Muscle layer of duodenum (tissue), 2 donors: ENCODE results near the gene FUT3.
"Not testable (repeated sequence)": the region's sequence is repeated elsewhere in the genome, so short reads cannot be mapped to it uniquely, and the experiment has no call there.

Experiments used
- H3K27ac ChIP-seq: one replicate; pipeline ENCODE4 v1.7.0; 2013; ENCODE audit warnings: mild to moderate bottlenecking, low read length
- H3K27me3 ChIP-seq: one replicate; pipeline ENCODE4 v1.7.0; 2013; ENCODE audit warnings: low read depth, mild to moderate bottlenecking, control low read depth, low read length
- H3K36me3 ChIP-seq, 2 donors: one replicate each; pipeline ENCODE4 v1.7.0; 2013; ENCODE audit warnings: low read length in 2 of 2, control low read depth in 1 of 2, mild to moderate bottlenecking in 1 of 2; ENCODE audit not compliant: insufficient read depth in 2 of 2, control insufficient read depth in 1 of 2
- H3K4me1 ChIP-seq, 2 donors: one replicate each; pipeline ENCODE4 v1.7.0; 2013; ENCODE audit warnings: low read length in 2 of 2, mild to moderate bottlenecking in 2 of 2, control low read depth in 1 of 2, moderate library complexity in 1 of 2; ENCODE audit not compliant: insufficient read depth in 2 of 2, control insufficient read depth in 1 of 2
- H3K4me3 ChIP-seq, 2 donors: one replicate each; pipeline ENCODE4 v1.7.0; 2013; ENCODE audit warnings: low read length in 2 of 2, low read depth in 1 of 2, mild to moderate bottlenecking in 1 of 2
- H3K9me3 ChIP-seq, 2 donors: one replicate each; pipeline ENCODE4 v1.7.0; 2013; ENCODE audit warnings: low read length in 2 of 2, control low read depth in 1 of 2, mild to moderate bottlenecking in 1 of 2; ENCODE audit not compliant: control insufficient read depth in 1 of 2
- donor health status: healthy.

Gene FUT3

DNA sequence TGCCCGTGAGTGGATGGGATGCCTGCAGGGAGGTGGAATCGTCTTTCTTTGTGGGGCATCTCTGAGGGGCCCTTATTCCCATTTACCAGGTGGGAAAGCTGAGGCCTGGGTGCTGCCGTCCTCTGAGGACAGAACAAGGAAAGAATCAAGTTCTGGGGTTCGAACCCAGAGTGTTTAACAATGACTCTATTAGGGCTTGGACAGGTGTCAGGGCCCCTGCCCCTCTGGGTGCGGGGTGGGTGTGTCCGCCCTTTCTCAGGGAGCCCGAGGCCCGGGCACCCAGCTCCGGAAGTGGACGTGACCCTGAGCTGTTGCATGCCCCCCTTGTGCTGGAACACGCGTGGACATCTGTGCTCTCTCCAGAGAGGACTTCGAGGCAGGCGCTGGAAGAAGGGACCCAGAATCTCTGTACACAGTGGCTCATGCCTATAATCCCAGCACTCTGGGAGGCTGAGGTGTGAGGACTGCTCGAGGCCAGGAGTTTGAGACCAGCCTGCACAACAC, 41.6 kb upstream of the FUT3 start:
- peaks cover 0 to 19% of the 10 kb centered on the region in 2 donors for H3K4me1 ChIP-seq
- H3K27ac ChIP-seq = no peak overlapping the region
- H3K4me3 ChIP-seq = no peak overlapping the region
- H3K9me3 ChIP-seq = no peaks in the 10 kb centered on the region
- H3K27me3 ChIP-seq = peaks cover 6% of the 10 kb centered on the region
- H3K36me3 ChIP-seq = peaks cover 9 to 27% of the 10 kb centered on the region in 2 donors

DNA sequence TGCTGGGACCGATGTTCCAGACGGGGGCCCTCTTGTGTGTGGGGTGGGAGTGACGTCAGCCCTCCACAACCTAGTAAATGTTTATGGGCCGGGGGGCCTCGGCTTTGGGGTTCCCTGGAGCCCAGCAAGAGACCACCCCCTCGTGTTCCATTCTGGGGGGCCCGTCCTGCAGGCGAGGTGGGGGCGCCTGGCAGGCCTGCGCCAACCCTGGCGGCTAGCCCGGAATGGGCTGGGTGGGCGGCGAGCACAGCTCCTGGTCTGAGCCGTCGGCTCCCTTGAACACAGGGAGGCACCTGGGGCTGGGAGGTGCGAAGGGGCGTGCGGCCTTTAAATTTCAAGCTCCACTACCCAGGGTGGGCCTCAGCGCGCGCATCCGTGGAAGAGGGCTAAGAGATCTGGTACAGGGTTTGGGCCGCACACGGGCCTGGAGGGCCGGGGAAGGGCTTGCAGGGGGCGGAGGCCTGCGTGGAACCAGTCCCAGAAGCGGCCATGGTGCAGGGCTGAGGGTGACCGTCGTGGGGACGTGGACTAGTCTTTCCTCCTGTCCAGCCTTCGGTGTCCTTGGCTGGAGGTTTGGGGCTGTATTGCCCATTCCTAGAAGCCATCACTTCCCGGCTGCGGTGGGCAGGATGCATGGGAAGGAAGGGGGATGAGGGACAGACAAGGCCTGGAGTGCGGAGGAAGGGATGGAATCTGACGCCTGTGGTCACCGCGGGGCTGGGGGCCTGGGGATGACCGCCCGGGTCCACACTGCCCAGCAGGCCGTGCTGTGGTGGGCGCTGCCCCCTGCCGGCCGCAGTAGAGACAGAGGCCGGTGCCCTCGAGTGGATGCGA, 40.9 kb upstream of the FUT3 start:
- H3K4me1 ChIP-seq = peaks cover 0 to 19% of the 10 kb centered on the region in 2 donors
- no peak overlapping the region for H3K4me3 ChIP-seq
- H3K27me3 ChIP-seq = peaks cover 6% of the 10 kb centered on the region
- H3K36me3 ChIP-seq = peaks cover 9 to 27% of the 10 kb centered on the region in 2 donors
- no peak overlapping the region for H3K27ac ChIP-seq
- H3K9me3 ChIP-seq = no peaks in the 10 kb centered on the region

DNA sequence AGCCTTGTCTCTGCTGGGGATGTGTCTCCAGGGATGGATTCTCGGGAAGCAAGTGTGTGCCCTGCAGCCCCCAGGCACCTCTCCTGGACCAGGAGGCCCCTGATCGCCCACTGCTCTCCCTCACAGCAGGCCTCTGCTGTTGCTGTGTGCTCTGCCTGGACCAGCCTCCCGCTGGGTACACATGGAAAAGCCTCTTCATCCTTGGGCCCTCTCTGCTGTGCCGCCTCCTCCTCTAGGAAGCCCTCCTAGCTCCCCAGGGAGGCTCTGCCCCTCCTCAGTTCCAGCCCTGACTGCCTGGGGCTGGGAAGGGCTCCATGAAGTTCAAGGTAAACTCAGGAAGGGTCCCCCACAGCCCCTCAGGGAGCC, 40.3 kb upstream of the FUT3 start:
- Histone ChIP-seq H3K4me3 (no peak overlapping the region), H3K27me3 (peaks cover 6% of the 10 kb centered on the region), H3K9me3 (no peaks in the 10 kb centered on the region), H3K27ac (no peak overlapping the region), H3K36me3 (peaks cover 9 to 21% of the 10 kb centered on the region in 2 donors), H3K4me1 (peaks cover 0 to 19% of the 10 kb centered on the region in 2 donors)

DNA sequence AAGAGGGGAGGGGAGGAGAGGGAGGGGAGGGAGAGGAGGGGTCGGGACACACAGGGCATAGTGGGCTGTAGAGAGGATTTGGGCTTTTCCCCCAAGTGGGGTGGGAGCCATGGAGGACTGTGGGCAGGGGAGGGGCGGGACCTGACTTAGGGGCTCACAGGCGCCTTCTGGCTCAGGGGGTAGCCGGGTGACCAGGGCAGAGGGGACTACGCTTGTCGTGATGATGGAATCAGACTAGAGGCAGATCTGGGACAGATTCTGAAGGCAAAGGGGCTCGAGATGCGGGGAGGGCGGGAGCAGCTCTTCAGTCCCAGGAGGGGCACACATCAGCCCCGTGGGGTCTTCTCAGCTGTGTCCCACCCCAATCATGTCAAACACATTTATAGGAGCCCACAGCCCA, 38.9 kb upstream of the FUT3 start:
- peaks cover under 1 to 6% of the 10 kb centered on the region in 2 donors for H3K36me3 ChIP-seq
- peaks cover 0 to 16% of the 10 kb centered on the region in 2 donors for H3K4me1 ChIP-seq
- H3K9me3 ChIP-seq = no peaks in the 10 kb centered on the region
- peaks cover 6% of the 10 kb centered on the region for H3K27me3 ChIP-seq
- H3K4me3 ChIP-seq = no peak overlapping the region
- H3K27ac ChIP-seq = peak overlapping the region; percentile 23

DNA sequence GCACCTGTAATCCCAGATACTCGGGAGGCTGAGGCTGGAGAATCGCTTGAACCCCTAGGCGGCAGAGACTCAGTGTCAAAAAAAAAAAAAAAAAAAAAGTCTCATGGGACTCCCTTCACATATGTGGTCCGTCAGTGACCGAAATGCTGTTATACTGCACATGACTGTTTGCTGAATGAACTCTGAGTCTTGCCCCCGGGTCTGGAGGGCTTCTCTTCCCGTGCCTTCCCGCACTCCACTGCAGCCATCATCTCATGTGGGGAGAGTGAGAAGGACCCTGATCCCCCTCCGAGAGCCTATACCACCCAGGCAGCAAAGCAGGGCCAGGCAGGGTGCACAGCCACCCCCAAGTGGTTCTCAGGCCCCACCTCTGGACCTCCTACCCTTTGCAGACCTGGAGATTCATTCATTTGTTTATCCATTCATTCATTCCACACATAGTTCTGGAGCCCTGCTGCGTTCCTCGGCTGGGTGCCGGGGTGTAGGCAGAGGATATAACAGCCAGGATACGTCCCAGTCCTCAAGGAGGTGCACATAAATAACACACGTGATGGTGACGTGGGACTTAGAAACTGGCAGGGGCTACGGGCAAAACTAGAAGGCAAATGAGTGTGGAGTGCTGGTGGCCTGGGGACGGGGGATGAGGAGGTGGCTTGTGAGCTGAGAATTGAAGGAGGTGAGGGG, 38.2 kb upstream of the FUT3 start:
- no peaks in the 10 kb centered on the region for H3K9me3 ChIP-seq
- H3K27ac ChIP-seq = peak overlapping the region; percentile 23
- no peak overlapping the region for H3K4me3 ChIP-seq
- peaks cover 6% of the 10 kb centered on the region for H3K27me3 ChIP-seq
- H3K36me3 ChIP-seq = no peaks in the 10 kb centered on the region
- peaks cover 0 to 16% of the 10 kb centered on the region in 2 donors for H3K4me1 ChIP-seq

DNA sequence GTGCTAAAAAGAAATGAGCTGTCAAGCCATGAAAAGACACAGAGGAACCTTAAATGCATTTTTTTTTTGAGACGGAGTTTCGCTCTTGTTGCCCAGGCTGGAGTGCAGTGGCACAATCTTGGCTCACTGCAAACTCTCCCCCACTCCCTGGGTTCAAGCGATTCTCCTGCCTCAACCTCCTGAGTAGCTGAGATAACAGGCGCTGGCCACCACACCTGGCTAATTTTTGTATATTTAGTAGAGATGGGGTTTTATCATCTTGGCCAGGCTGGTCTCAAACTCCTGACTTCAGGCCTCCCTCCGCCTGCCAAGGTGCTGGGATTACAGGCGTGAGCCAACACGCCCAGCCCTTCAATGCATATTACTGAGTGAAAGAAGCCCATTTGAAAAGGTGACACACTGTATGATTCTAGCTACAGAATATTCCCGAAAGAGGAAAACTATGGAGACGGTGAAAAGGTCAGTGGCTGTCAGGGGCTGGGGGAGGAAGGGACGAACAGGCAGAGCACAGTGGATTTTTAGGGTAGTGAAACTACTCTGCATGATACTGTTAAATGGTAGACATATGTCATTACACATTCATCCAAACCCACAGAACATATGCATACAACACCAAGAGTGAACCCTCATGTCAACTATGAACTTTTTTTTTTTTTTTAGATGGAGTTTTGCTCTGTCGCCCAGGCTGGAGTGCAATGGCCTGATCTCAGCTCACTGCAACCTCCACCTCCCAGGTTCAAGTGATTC, 33.0 kb upstream of the FUT3 start:
- H3K27me3 ChIP-seq, H3K9me3 ChIP-seq, H3K27ac ChIP-seq, H3K36me3 ChIP-seq, H3K4me3 ChIP-seq: not testable (repeated sequence)
- H3K4me1 ChIP-seq = peaks cover 3 to 21% of the 10 kb centered on the region in 2 donors

DNA sequence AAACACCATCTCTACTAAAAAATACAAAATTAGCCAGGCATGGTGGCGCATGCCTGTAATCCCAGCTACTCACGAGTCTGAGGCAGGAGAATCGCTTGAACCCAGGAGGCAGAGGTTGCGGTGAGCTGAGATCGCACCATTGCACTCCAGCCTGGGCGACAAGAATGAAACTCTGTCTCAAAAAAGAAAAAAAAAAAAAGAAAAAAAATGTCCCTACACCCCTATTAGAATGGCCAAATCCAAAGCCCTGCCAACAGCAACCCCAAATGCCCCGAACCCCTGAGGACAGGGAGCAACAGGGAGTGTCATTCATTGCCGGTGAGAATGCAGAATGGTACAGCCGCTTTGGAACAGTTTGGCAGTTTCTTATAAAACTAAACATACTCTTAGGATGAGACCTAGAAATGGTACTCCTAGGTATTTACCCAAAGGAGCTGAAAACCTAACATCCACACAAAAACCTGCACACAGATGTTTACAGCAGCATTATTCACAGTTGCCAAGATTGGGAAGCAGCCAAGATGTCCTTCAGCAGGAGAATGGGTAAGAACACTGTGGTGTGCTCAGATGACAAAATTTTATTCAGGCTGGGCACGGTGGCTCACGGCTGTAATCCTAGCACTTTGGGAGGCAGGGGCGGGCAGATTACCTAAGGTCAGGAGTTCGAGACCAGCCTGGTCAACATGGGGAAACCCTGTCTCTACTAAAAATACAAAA, 32.1 kb upstream of the FUT3 start:
- not testable (repeated sequence) for H3K27me3 ChIP-seq, H3K9me3 ChIP-seq, H3K4me3 ChIP-seq, H3K27ac ChIP-seq, H3K36me3 ChIP-seq
- H3K4me1 ChIP-seq = peaks cover 3 to 18% of the 10 kb centered on the region in 2 donors

DNA sequence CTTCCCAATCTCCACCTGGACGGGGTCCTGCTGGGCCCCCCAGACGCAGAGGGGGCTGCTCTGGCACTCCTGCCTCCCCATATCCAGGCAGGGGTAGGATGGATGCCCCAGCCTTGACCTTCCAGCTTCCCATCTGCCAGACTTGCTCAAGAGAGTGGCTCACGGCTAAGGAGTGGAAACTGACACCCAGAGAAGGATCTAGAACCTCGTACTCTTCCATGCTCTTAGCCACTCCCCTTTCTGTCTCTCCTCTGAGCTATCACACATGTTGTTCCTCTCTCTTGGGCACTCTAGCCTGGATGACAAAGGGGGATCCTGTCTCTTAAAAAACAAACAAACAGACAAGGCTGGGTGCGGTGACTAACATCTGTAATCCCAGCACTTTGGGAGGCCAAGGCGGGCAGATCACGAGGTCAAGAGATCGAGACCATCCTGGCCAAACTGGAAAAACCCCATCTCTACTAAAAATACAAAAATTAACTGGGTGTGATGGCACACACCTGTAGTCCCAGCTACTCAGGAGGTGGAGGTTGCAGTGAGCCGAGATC, 31.2 kb upstream of the FUT3 start:
- Histone ChIP-seq H3K4me1 (peaks cover 3 to 18% of the 10 kb centered on the region in 2 donors), H3K27me3 (no peaks in the 10 kb centered on the region), H3K27ac (no peak overlapping the region)

DNA sequence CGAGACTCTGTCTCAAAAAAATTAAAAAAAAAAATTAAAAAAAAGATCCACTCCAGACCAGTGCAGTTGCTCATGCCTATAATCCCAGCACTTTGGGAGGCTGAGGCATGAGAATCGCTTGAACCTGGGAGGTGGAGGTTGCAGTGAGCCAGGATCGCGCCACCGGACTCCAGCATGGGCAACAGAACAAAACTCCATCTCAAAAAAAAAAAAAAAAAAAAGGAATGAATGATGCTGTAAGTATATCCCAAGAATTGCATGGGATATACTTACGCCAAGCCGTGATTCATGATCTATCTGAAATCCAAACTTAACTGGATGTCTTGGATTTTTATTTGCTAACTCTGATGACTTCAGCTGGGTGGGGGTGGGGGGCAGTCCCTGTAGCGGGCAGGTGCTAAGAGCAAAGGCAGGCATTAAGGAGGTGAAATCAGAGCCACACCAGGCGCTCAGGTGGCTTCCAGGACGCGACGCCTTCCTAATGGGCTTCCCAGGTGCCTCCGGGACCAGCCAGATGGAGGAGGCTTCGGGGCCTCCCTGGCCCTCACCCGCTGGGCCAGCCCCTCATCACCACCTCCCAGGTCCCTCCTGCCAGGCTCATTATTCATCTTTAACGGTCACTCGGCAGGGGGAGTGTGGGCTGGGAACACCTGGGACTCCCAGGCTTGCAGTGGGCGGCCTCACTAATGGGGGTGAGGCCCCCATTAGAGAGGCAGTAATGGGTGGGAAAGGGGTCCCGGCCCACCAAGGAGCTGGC, 30.5 kb upstream of the FUT3 start:
- no peaks in the 10 kb centered on the region for H3K27me3 ChIP-seq
- no peak overlapping the region for H3K4me3 ChIP-seq
- peaks cover 3 to 18% of the 10 kb centered on the region in 2 donors for H3K4me1 ChIP-seq
- no peaks in the 10 kb centered on the region for H3K36me3 ChIP-seq
- H3K9me3 ChIP-seq = no peaks in the 10 kb centered on the region
- no peak overlapping the region for H3K27ac ChIP-seq

More for the DNA sequence above, 31.2 kb upstream of the FUT3 start:
- Histone ChIP-seq H3K4me3 (no peak overlapping the region), H3K36me3 (no peaks in the 10 kb centered on the region), H3K9me3 (no peaks in the 10 kb centered on the region)

DNA sequence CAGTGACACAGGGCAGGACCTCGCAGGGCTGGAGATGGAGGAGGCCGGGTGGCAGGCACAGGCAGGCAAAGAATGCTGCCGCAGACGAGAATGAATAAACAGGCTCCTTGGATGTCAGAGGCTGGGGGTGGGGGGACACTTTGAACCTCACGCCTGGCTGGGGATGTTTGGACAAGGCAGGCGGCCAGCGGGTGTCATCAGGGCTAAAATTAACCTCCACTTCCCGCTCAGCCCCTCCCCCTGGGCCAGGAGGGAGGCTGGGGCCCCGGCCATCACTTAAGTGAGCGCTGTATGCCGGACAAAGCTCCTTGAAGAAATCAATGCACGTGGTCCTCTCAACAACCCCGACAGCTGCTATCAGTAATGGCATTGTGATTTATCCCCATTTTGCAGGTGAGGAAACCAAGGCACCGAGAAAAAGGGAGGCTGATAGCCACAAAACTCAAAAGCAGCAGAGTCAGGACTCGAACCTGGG, 29.4 kb upstream of the FUT3 start:
- no peaks in the 10 kb centered on the region for H3K9me3 ChIP-seq
- H3K27ac ChIP-seq = peak overlapping the region; percentile 45
- H3K27me3 ChIP-seq = no peaks in the 10 kb centered on the region
- no peaks in the 10 kb centered on the region for H3K36me3 ChIP-seq
- H3K4me3 ChIP-seq = no peak overlapping the region
- peaks cover 3 to 18% of the 10 kb centered on the region in 2 donors for H3K4me1 ChIP-seq
